IMR-90 (cell line): Measurements from ENCODE around the gene ZBTB11. TPM values are rescaled to one million over a fixed set of nuclear protein-coding genes. Genes with fewer than 3 reads are reported as not detected.

Experiments used
- ATAC-seq: fragments of 200-7000 bp; cut with Tn5 transposase; 2 replicates; pipeline ENCODE4 v1.9.1; 2020; ENCODE audit warnings: low read depth, mild to moderate bottlenecking, moderate library complexity
- BruUV-seq: library from RNA; stranded (reverse); fragments of 400-500 nt; replicated peaks from 2 replicates; lab custom pipeline; 2021; lab: Mats Ljungman, UMichigan
- CTCF ChIA-PET: fragments of 300-600 bp; formaldehyde crosslinking; extraction: SDS; loops from one replicate; lab custom pipeline; 2021; ENCODE audit warnings: antibody characterized with exemption; lab: Yijun Ruan, JAX
- POLR2A ChIA-PET: fragments of 300-600 bp; sonication (Branson Sonifier 250); formaldehyde crosslinking; loops from one replicate; lab custom pipeline; 2022; ENCODE audit warnings: antibody characterized with exemption; ENCODE audit not compliant: unreplicated experiment; lab: Charles Lee
- DNase-seq: peaks from one replicate; pipeline ENCODE4 v3.0.0; 2013
- H2AFZ ChIP-seq: replicated peaks from 2 replicates; pipeline ENCODE3; 2013; ENCODE audit warnings: low read length, mild to moderate bottlenecking; ENCODE audit not compliant: poor library complexity
- H2AK5ac ChIP-seq: 2 replicates; pipeline ENCODE4 v1.6.1; 2013; ENCODE audit warnings: low read depth, low read length, inconsistent platforms
- H2AK9ac ChIP-seq: replicated peaks from 2 replicates; pipeline ENCODE3; 2013; ENCODE audit warnings: mild to moderate bottlenecking, low read depth, low read length, moderate library complexity; ENCODE audit not compliant: poor library complexity
- H2BK120ac ChIP-seq: 2 replicates; pipeline ENCODE4 v1.6.1; 2013; ENCODE audit warnings: low read depth, low read length, inconsistent platforms
- H2BK15ac ChIP-seq: 3 replicates; pipeline ENCODE4 v1.6.1; 2013; ENCODE audit warnings: low read depth, low read length, inconsistent platforms
- H2BK20ac ChIP-seq: 2 replicates; pipeline ENCODE4 v1.6.1; 2013; ENCODE audit warnings: low read depth, mild to moderate bottlenecking, inconsistent platforms, low read length, moderate library complexity
- H2BK5ac ChIP-seq: 2 replicates; pipeline ENCODE4 v1.6.1; 2013; ENCODE audit warnings: mild to moderate bottlenecking, low read depth, low read length, inconsistent platforms; ENCODE audit not compliant: poor library complexity, severe bottlenecking
- H3K14ac ChIP-seq: replicated peaks from 2 replicates; pipeline ENCODE4 v1.6.1; 2013; ENCODE audit warnings: low read depth, low read length, inconsistent platforms
- H3K18ac ChIP-seq: 2 replicates; pipeline ENCODE4 v1.6.1; 2013; ENCODE audit warnings: low read depth, low read length, control low read depth
- H3K23ac ChIP-seq: 2 replicates; pipeline ENCODE4 v1.6.1; 2013; ENCODE audit warnings: low read depth, low read length, inconsistent platforms
- H3K27ac ChIP-seq: 2 replicates; pipeline ENCODE4 v1.5.1; 2013; ENCODE audit warnings: mild to moderate bottlenecking, control low read depth, low read length; ENCODE audit not compliant: insufficient read depth
- H3K27me3 ChIP-seq: 2 replicates; pipeline ENCODE4 v1.6.1; 2013; ENCODE audit warnings: low read length; ENCODE audit not compliant: control insufficient read depth, insufficient read depth
- H3K36me3 ChIP-seq: 2 replicates; pipeline ENCODE4 v1.6.1; 2013; ENCODE audit warnings: low read length, mixed read lengths; ENCODE audit not compliant: control insufficient read depth, insufficient read depth
- H3K4ac ChIP-seq: 2 replicates; pipeline ENCODE4 v1.6.1; 2013; ENCODE audit warnings: low read depth, low read length, inconsistent platforms
- H3K4me1 ChIP-seq: 2 replicates; pipeline ENCODE4 v1.6.1; 2013; ENCODE audit warnings: low read length, mixed read lengths; ENCODE audit not compliant: control insufficient read depth, insufficient read depth
- H3K4me2 ChIP-seq: 2 replicates; pipeline ENCODE4 v1.6.1; 2013; ENCODE audit warnings: low read depth, mild to moderate bottlenecking, control low read depth, low read length, moderate library complexity
- H3K4me3 ChIP-seq: 2 replicates; pipeline ENCODE4 v1.5.1; 2013; ENCODE audit warnings: low read depth, mild to moderate bottlenecking, control low read depth, low read length, moderate library complexity; ENCODE audit not compliant: insufficient read depth
- H3K56ac ChIP-seq: 2 replicates; pipeline ENCODE4 v1.6.1; 2013; ENCODE audit warnings: low read length, inconsistent platforms; ENCODE audit not compliant: insufficient read depth; ENCODE audit errors: extremely low read depth
- H3K79me1 ChIP-seq, 2 experiments: 2 replicates each; pipeline ENCODE4 v1.6.1; 2013; ENCODE audit warnings: low read length in 2 of 2, inconsistent platforms in 1 of 2, low read depth in 1 of 2
- H3K9ac ChIP-seq: 2 replicates; pipeline ENCODE4 v1.6.1; 2013; ENCODE audit warnings: low read depth, low read length, control low read depth
- H3K9me1 ChIP-seq: 2 replicates; pipeline ENCODE4 v1.6.1; 2013; ENCODE audit warnings: low read length, inconsistent platforms; ENCODE audit not compliant: insufficient read depth
- H3K9me3 ChIP-seq: 2 replicates; pipeline ENCODE4 v1.6.1; 2013; ENCODE audit warnings: low read length; ENCODE audit not compliant: control insufficient read depth, insufficient read depth
- H4K20me1 ChIP-seq: 2 replicates; pipeline ENCODE4 v1.6.1; 2013; ENCODE audit warnings: low read length, inconsistent platforms; ENCODE audit not compliant: insufficient read depth
- H4K5ac ChIP-seq: 2 replicates; pipeline ENCODE4 v1.6.1; 2013; ENCODE audit warnings: mild to moderate bottlenecking, low read depth, low read length, control low read depth
- H4K8ac ChIP-seq, 2 experiments: 2 replicates each; pipeline ENCODE4 v1.6.1; 2013; ENCODE audit warnings: low read depth in 2 of 2, low read length in 2 of 2, control low read depth in 1 of 2, inconsistent platforms in 1 of 2
- H4K91ac ChIP-seq: 2 replicates; pipeline ENCODE4 v1.6.1; 2013; ENCODE audit warnings: low read depth, low read length, inconsistent platforms; ENCODE audit not compliant: insufficient read depth
- BHLHE40 ChIP-seq: fragments of 150-350 bp; IDR thresholded peaks from 2 replicates; pipeline ENCODE4 v1.6.1; 2016; ENCODE audit warnings: mild to moderate bottlenecking, low read depth, low read length
- CEBPB ChIP-seq: IDR thresholded peaks from 2 replicates; pipeline ENCODE4 v1.6.1; 2012; ENCODE audit warnings: low read depth, low read length, improper control_type of control experiment
- CHD1 ChIP-seq: IDR thresholded peaks from 2 replicates; pipeline ENCODE4 v1.6.1; 2012; ENCODE audit warnings: low read depth, low read length, improper control_type of control experiment
- FOS ChIP-seq: fragments of 150-350 bp; IDR thresholded peaks from 2 replicates; pipeline ENCODE4 v1.6.1; 2016; ENCODE audit warnings: low read depth, low read length
- MAFK ChIP-seq: IDR thresholded peaks from 2 replicates; pipeline ENCODE4 v1.6.1; 2012; ENCODE audit warnings: low read depth, low read length, improper control_type of control experiment
- MAZ ChIP-seq: IDR thresholded peaks from 2 replicates; pipeline ENCODE4 v1.6.1; 2012; ENCODE audit warnings: low read depth, mild to moderate bottlenecking, low read length, improper control_type of control experiment, moderate library complexity, borderline replicate concordance
- MXI1 ChIP-seq: IDR thresholded peaks from 2 replicates; pipeline ENCODE4 v1.6.1; 2012; ENCODE audit warnings: low read depth, mild to moderate bottlenecking, low read length, moderate library complexity, borderline replicate concordance
- NFE2L2 ChIP-seq: fragments of 150-350 bp; IDR thresholded peaks from 2 replicates; pipeline ENCODE4 v1.6.1; 2016; ENCODE audit warnings: low read depth, mild to moderate bottlenecking, low read length
- POLR2A ChIP-seq: IDR thresholded peaks from 2 replicates; pipeline ENCODE4 v1.6.1; 2012; ENCODE audit warnings: mild to moderate bottlenecking, low read depth, low read length
- RAD21 ChIP-seq: IDR thresholded peaks from 2 replicates; pipeline ENCODE4 v1.6.1; 2012; ENCODE audit warnings: low read length, improper control_type of control experiment
- RCOR1 ChIP-seq: IDR thresholded peaks from 2 replicates; pipeline ENCODE4 v1.6.1; 2012; ENCODE audit warnings: mild to moderate bottlenecking, low read length, improper control_type of control experiment; ENCODE audit not compliant: insufficient replicate concordance
- RFX5 ChIP-seq: IDR thresholded peaks from 2 replicates; pipeline ENCODE4 v1.8.0; 2012; ENCODE audit warnings: low read depth, mild to moderate bottlenecking, low read length, moderate library complexity
- SMC3 ChIP-seq: fragments of 150-350 bp; IDR thresholded peaks from 2 replicates; pipeline ENCODE4 v1.6.1; 2016; ENCODE audit warnings: low read depth, mild to moderate bottlenecking, antibody characterized with exemption, low read length, moderate library complexity
- WGBS, 2 experiments: methylation state at CpG; one replicate each; pipeline versions ENCODE4 v1.1.5 to v1.1.7; 2013; ENCODE audit warnings: missing lambda C conversion rate in 2 of 2; ENCODE audit not compliant: insufficient read length in 1 of 2; ENCODE audit errors: extremely low coverage in 2 of 2; 5-methylcytosine and 5-hydroxymethylcytosine counted together
- dilution Hi-C: fragments of 300-500 bp; cut with HindIII; formaldehyde crosslinking; loops from one replicate; pipeline ENCODE4 v1.14.3; 2018; ENCODE audit warnings: low sequenced_read_pairs; ENCODE audit not compliant: unreplicated experiment
- in situ Hi-C: fragments of 300-500 bp; cut with MboI; formaldehyde crosslinking; loops from 3 replicates; pipeline ENCODE4 v1.14.3; 2019; ENCODE audit warnings: low sequenced_read_pairs, inconsistent platforms, mixed read lengths
- intact Hi-C: fragments of 100-400 bp; cut with micrococcal nuclease; formaldehyde crosslinking; loops from 2 replicates; pipeline ENCODE4 v1.10.0; 2022
- polyA plus RNA-seq, 3 experiments: library from polyadenylated mRNA; depleted of rRNA; stranded (reverse); fragments of >200 nt; gene quantifications; 2 replicates each; pipeline ENCODE4 v1.2.3, GENCODE V29; 2012; ENCODE audit warnings: low replicate concordance in 1 of 3
- total RNA-seq: library from RNA; depleted of rRNA; stranded (reverse); fragments of >200 nt; gene quantifications from 2 replicates; pipeline ENCODE4 v1.2.3, GENCODE V29; 2012
- TF ChIP-seq, protein P1 (sequence below): fragments of 150-350 bp; IDR thresholded peaks from 2 replicates; pipeline ENCODE4 v1.6.1; 2016; ENCODE audit warnings: low read depth, mild to moderate bottlenecking, low read length, moderate library complexity, borderline replicate concordance
- TF ChIP-seq, protein P2 (sequence below): conservative IDR thresholded peaks from 2 replicates; pipeline ENCODE4 v1.5.1; 2012; ENCODE audit warnings: mild to moderate bottlenecking, low read depth, low read length, improper control_type of control experiment
- TF ChIP-seq, protein P3 (sequence below): fragments of 150-350 bp; IDR thresholded peaks from 2 replicates; pipeline ENCODE4 v1.6.1; 2017; ENCODE audit warnings: mild to moderate bottlenecking, antibody characterized with exemption, low read length, low read depth

ZBTB11 gene
- total and polyA plus RNA-seq, 2 of the 4 experiments (the other 2 are of a cell fraction), result 6.0 to 17.2 TPM

DNA sequence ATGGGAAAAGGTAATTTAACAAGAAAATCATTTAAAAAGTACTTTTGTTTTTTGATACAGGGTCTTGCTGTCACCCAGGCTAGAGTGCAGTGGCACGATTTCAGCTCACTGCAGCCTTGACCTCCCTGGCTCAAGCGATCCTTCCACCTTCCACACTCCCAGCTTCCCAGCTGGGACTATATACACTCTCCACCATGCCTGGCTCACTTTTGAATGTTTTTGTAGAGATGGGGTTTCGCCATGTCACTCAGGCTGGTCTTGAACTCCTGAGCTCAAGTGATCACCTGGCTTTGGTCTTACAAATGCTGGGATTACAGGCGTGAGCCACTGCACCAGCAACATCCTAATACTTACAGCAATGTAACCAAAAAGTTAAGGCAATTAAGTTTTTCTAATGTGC is 3.5 kb upstream of the ZBTB11 start:
- Histone ChIP-seq H3K14ac (no peak overlapping the region), H3K36me3 (peaks cover 32% of the 10 kb centered on the region), H3K23ac (no peak overlapping the region), H2BK20ac (no peak overlapping the region), H2BK15ac (no peak overlapping the region), H3K9me3 (no peaks in the 10 kb centered on the region), H2BK5ac (no peak overlapping the region), H3K56ac (no peak overlapping the region), H3K27ac (no peak overlapping the region), H3K4me1 (peaks cover 4% of the 10 kb centered on the region), H3K4me3 (no peak overlapping the region), H3K9ac (no peak overlapping the region), H2AK9ac (no peak overlapping the region), H3K18ac (no peak overlapping the region), H4K8ac (no peak overlapping the region), H2AFZ (no peak overlapping the region), H2BK120ac (no peak overlapping the region), H4K20me1 (peaks cover 46% of the 10 kb centered on the region), H3K4me2 (no peak overlapping the region), H2AK5ac (no peak overlapping the region), H3K9me1 (no peaks in the 10 kb centered on the region), H4K5ac (no peak overlapping the region), H3K4ac (no peak overlapping the region), H4K91ac (no peak overlapping the region), H3K79me1 (peaks cover 6 to 41% of the 10 kb centered on the region in 2 experiments; a peak in 3 of 4 replicates), H3K27me3 (no peaks in the 10 kb centered on the region)
- no CpG with 5 or more reads among the region's 4 CpGs for WGBS, 2 experiments
- no TSS peak for BruUV-seq
- in situ Hi-C loops (no loop called here), intact Hi-C loops (no loop called here), dilution Hi-C loops (no loop called here)
- DNase-seq, result no peak
- ATAC-seq, result no peak
- POLR2A ChIA-PET, result interaction anchor here (0.6 kb wide), 1 partner anchor 488 kb away, joined by 4 read pairs; no protein-coding TSS in a partner anchor
- TF ChIP-seq RFX5 (no peak), RAD21 (no peak), CEBPB (no peak), FOS (no peak), MAZ (no peak), MAFK (no peak), NFE2L2 (no peak), POLR2A (no peak), RCOR1 (no peak), BHLHE40 (no peak), SMC3 (no peak), MXI1 (no peak), CHD1 (no peak)
- TF ChIP-seq, protein P1, sequence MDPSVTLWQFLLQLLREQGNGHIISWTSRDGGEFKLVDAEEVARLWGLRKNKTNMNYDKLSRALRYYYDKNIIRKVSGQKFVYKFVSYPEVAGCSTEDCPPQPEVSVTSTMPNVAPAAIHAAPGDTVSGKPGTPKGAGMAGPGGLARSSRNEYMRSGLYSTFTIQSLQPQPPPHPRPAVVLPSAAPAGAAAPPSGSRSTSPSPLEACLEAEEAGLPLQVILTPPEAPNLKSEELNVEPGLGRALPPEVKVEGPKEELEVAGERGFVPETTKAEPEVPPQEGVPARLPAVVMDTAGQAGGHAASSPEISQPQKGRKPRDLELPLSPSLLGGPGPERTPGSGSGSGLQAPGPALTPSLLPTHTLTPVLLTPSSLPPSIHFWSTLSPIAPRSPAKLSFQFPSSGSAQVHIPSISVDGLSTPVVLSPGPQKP, result no peak
- TF ChIP-seq, protein P2, sequence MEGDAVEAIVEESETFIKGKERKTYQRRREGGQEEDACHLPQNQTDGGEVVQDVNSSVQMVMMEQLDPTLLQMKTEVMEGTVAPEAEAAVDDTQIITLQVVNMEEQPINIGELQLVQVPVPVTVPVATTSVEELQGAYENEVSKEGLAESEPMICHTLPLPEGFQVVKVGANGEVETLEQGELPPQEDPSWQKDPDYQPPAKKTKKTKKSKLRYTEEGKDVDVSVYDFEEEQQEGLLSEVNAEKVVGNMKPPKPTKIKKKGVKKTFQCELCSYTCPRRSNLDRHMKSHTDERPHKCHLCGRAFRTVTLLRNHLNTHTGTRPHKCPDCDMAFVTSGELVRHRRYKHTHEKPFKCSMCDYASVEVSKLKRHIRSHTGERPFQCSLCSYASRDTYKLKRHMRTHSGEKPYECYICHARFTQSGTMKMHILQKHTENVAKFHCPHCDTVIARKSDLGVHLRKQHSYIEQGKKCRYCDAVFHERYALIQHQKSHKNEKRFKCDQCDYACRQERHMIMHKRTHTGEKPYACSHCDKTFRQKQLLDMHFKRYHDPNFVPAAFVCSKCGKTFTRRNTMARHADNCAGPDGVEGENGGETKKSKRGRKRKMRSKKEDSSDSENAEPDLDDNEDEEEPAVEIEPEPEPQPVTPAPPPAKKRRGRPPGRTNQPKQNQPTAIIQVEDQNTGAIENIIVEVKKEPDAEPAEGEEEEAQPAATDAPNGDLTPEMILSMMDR, result no peak
- TF ChIP-seq, protein P3, sequence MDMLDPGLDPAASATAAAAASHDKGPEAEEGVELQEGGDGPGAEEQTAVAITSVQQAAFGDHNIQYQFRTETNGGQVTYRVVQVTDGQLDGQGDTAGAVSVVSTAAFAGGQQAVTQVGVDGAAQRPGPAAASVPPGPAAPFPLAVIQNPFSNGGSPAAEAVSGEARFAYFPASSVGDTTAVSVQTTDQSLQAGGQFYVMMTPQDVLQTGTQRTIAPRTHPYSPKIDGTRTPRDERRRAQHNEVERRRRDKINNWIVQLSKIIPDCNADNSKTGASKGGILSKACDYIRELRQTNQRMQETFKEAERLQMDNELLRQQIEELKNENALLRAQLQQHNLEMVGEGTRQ, result no peak
- CTCF ChIA-PET, result no interaction called here
